NCI-H1105 (cell line): ENCODE results near the gene SRRM2.
"Not testable (repeated sequence)": the region's sequence is repeated elsewhere in the genome, so short reads cannot be mapped to it uniquely, and the experiment has no call there.

ENCODE experiments used
- DNase-seq: peaks from one replicate; lab custom pipeline; 2025; lab: John Stamatoyannopoulos, UW

Gene SRRM2

GRCh38 chr16:2715064-2715463 is 37.4 kb upstream of the SRRM2 start:
- no peak for DNase-seq

DNA sequence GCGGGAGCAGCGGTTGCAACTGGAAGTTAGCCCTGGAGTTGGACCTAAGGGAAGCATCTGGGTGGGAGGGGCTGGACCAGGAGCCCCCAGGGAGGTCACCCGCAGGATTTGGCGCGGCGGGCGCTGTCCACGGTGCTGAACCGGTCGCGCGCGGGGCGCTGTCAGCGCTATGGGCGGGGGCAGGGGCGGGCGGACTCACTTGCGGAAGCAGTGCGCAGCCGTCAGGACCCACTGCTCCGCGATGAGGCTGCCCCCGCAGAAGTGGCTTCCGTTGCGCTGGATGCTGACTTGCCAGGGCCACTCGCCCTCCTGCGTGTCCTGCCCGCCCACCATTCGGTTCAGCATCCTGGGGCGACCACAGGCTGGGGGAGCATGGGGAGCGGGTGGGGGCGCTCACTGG is 36.9 kb upstream of the SRRM2 start:
- no peak for DNase-seq

GRCh38 chr16:2715966-2716885 is 36.2 kb upstream of the SRRM2 start:
- DNase-seq: no peak

DNA sequence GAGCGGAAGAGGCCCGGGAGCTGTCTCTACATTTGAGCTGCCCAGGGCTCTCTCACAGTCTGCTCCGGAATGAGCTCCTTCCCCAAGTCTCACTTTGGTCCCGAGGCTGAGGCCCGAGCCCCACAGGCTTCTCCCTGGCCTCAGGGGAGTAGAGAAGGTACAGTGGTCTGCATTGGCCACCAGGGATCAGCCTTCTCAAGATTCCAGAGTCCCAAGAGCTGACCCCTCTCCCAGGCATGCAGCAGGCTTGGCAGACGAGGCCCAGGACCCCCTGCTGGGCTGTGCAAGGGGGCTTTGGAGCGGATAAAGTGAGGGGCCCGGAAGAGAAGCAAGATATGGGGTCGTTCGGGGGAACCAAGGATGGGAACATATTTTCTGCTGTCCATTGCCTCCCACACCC is 35.5 kb upstream of the SRRM2 start:
- DNase-seq: no peak

DNA sequence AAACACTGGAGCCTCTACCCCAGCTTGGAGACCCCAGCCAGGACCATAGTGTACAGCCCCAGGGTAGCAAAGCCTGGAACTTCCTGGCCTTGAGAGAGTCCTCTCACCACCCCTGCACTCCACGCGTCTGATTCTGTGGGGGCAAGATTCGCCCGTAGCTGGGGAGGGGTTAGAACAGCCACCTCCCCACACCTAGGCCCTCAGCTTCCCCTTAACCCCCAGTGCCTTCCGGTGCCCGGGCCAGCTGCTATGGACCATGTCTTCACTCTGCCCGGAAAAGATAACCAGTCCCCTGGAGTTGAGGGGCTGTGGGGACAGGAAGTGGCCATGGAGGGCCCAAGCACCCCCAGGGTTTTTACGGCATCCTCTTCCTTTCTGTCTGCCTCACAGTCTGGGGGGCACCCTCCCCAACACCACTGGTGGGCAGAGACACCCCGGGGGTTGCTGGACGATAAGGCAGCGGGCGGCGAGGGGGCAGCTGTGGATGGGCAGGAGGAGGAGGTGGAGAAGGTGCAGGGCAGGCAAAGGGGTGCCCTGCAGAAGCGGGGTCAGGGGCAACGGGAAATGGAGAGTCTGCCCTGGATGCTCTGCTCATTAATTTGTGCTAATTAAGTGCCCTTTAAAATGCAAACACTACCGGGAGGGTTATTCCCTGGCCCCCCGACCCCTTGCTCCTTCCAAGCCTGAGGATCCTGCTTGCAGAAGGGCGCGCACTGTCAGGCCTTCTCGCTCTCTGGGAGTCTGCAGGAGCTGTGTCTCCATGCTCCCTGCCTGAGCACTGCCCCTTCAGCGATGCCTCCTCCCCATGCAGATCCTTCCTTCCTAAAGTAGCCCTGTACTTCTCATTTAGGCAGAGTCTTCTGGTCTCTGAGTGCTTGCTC is 34.8 kb upstream of the SRRM2 start:
- no peak for DNase-seq

GRCh38 chr16:2719328-2720063 is 32.9 kb upstream of the SRRM2 start:
- DNase-seq: no peak

- no peak for DNase-seq
Measured at GRCh38 chr16:2720064-2720457, 32.4 kb upstream of the SRRM2 start, which contains the start of gene PRSS27. PRSS27 (minus strand) TSS chr16:2720224; CDS start chr16:2720160, 64 bp downstream.

DNA sequence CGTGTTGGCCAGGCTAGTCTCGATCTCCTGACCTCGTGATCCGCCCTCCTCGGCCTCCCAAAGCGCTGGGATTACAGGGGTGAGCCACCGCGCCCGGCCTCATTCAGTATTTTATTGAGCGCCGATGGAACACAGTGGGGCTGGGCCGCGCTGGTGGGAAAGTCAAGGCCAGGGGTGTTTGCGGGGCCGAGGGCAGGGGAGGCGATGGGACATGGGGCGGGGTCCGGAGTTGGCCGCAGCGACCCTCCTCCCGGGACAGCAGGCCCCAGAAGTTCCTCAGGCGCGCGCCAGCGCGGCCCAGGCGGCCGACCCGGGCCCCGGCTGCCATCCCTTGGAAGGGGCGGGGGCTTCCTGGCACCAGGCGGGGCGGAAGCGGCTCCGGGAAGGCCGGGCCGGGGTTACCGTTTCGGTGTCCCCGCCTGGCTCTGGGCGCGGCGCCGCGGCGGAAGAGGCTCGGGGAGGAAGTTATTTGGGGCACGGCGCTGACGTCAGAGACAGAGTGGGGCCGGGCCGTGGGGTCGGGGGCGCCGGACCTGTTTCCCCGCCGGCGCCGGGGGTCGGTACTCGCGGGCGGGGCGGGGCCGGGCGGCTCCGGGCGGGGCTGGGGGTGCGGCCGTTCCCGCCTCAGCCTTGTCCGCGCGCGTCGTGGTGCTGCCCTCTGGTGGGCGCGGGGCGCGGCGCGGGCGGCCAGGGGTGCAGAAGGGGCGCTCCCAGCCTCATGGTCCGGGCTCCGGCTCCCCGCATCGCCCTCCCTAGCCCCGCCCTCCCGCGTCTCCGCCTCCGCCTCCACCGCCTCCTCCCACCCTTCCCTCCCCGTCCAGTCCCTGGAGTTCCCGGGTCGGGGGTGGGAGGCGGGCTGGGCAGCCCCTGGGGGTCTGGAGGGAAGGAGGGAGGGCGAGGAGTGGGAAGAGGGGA is 31.5 kb upstream of the SRRM2 start:
- peak; percentile 73 for DNase-seq

- not testable (repeated sequence) for DNase-seq
Measured at GRCh38 chr16:2721634-2722173, 30.7 kb upstream of the SRRM2 start.

DNA sequence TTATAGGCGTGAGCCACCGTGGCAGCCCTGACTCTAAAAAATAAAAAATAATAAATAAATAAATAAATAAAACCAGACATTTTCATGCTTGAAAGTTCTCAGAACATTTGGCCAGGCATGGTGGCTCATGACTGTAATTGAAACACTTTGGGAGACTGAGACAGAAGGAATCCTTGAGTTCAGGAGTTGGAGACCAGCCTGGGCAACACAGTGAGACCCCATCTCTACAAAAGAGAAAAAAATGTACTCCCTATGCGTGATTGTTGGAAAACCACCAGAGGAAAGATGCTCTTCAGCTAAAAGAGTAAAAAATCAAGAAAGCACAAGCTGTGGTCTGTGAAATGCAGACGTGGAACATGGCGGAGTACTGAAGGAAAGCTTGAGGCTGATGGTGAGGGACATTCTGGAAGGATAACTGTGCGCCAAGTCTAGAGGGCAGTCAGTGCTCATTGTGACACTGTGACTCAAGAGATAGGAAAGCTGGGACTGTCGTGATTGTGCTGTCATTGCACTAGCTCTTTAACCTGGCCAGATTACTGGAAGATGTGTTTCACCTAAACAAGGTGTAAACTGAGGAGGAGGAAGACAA is 28.3 kb upstream of the SRRM2 start:
- DNase-seq: no peak

DNA sequence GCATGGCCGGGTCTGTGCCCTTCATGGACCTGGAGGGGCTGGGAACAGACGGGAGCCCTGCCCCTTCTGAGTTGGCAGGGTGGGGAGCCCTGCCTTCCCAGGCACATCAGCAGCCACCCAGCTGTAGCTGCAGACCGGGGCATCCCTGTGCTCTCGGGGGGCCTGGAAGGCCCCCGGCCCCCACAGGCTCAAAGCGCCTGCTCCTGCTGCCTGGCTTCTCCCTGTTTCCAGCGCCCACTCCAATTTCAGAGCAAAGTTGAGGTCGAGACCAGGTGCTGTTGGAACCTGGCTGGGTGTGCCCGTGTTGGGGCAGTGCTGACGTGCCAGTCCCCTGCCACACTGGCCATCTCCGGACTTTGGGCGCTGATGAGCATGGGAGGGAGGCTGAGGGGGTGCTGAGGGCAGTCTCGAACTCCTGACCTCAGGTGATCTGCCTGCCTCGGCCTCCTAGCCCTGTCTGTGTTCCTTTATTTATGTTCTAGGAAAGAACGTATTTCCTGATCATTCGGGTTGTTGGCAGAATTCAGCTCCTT is 27.6 kb upstream of the SRRM2 start:
- DNase-seq: no peak

GRCh38 chr16:2726923-2727322 is 25.5 kb upstream of the SRRM2 start:
- no peak for DNase-seq

DNA sequence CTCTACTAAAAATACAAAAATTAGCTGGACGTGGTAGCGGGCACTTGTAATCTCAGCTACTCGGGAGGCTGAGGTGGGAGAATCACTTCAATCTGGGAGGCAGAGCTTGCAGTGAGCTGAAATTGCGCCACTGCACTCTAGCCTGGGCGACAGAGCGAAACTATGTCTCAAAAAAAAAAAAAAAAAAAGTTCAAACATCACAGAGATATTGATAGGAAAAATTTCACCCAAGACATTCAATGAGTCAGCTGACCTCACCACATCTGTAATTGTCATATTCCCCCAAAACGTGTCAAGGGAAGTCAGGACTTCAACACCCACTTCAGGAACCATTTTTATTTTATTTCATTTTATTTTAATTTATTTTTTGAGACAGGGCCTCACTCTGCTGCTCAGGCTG is 24.4 kb upstream of the SRRM2 start:
- DNase-seq: no peak

GRCh38 chr16:2734844-2735515 is 17.5 kb upstream of the SRRM2 start:
- DNase-seq: no peak

GRCh38 chr16:2736476-2737237 is 15.8 kb upstream of the SRRM2 start:
- DNase-seq: no peak

DNA sequence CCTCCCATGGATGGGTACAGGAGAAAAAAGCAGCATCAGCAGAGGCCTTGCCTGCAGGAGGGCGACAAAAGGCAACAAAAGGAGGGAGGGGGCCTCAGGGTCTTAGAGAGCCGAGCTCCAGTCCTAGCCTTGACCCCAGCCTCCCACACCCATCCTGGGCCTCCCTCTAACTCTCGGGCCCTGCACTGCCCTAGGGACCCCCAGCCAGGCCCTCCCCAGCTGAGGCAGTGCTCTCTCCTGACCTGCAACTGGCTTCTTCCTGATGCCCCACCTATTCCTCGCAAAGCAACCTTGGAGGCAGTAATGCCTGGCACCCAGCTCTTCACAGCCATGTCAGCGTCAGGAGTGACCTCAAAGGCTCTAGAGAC is 15.2 kb upstream of the SRRM2 start:
- no peak for DNase-seq

GRCh38 chr16:2737895-2738418 is 14.5 kb upstream of the SRRM2 start:
- DNase-seq: no peak

DNA sequence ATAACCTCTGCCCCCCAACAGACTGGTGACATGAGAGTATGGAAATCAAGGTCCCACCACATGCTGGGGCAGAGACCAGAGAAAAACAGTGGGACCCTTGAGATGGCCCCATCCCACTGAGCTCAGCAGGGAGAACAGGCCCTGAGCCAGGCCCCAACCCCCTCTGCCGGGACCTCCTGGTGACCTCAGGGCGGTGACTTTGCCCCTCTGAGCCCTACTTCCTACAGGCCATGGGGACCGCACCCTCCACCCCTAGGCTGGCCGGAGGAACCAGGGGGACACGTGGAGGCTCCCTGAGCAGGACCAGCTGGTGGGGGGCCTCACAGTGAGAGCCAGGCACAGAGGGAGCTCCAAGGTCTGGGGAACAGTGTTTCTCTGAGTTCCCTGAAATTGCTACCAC is 13.8 kb upstream of the SRRM2 start:
- no peak for DNase-seq
